HG02571 (cell line): ENCODE measurements around the gene MMP13.
"Not testable (repeated sequence)": the region's sequence is repeated elsewhere in the genome, so short reads cannot be mapped to it uniquely, and the experiment has no call there.

Source experiments
- ATAC-seq: cut with Tn5 transposase; IDR thresholded peaks from one replicate; pipeline ENCODE4 v1.9.1; 2021; ENCODE audit warnings: mild to moderate bottlenecking, moderate library complexity; ENCODE audit not compliant: unreplicated experiment

MMP13 gene

GRCh38 chr11:102955624-102956023 lies at the start of gene MMP13:
Gene MMP13, minus strand, starts transcription at chr11:102955732. Its CDS starts 27 bp downstream, at chr11:102955705.
- no peak for ATAC-seq

GRCh38 chr11:103004234-103004633 lies 48.7 kb upstream of the MMP13 start:
- ATAC-seq, result not testable (repeated sequence)

GRCh38 chr11:102994105-102994504 lies 38.6 kb upstream of the MMP13 start:
- no peak for ATAC-seq

GRCh38 chr11:102991776-102992175 lies 36.2 kb upstream of the MMP13 start:
- ATAC-seq, result no peak

- no peak for ATAC-seq
These were observed 34.6 kb upstream of the MMP13 start for GRCh38 chr11:102990145-102990544.

- no peak for ATAC-seq
These were observed 34.0 kb upstream of the MMP13 start for GRCh38 chr11:102989379-102990047.

- ATAC-seq, result no peak
These were observed 31.3 kb upstream of the MMP13 start for GRCh38 chr11:102986815-102987214.

- no peak for ATAC-seq
These were observed 30.3 kb upstream of the MMP13 start for GRCh38 chr11:102985850-102986249.

GRCh38 chr11:102983486-102983885 lies 28.0 kb upstream of the MMP13 start:
- no peak for ATAC-seq

- peak; percentile 58 for ATAC-seq
These were observed 25.9 kb upstream of the MMP13 start for GRCh38 chr11:102981324-102981910.

- no peak for ATAC-seq
These were observed 19.2 kb upstream of the MMP13 start for GRCh38 chr11:102974552-102975280.

GRCh38 chr11:102973698-102974097 lies 18.2 kb upstream of the MMP13 start:
- not testable (repeated sequence) for ATAC-seq

- ATAC-seq, result no peak
These were observed 17.3 kb upstream of the MMP13 start for GRCh38 chr11:102972853-102973252.

GRCh38 chr11:102971766-102972165 lies 16.2 kb upstream of the MMP13 start:
- ATAC-seq, result no peak

- ATAC-seq, result no peak
These were observed 12.0 kb upstream of the MMP13 start for GRCh38 chr11:102967497-102967896.

GRCh38 chr11:102966011-102966410 lies 10.5 kb upstream of the MMP13 start:
- no peak for ATAC-seq

GRCh38 chr11:102964867-102965266 lies 9.3 kb upstream of the MMP13 start:
- ATAC-seq, result no peak

- no peak for ATAC-seq
These were observed 2.4 kb upstream of the MMP13 start for GRCh38 chr11:102957953-102958352.

GRCh38 chr11:102950622-102951081 lies 4.9 kb downstream of the MMP13 start:
- ATAC-seq, result no peak

GRCh38 chr11:102946237-102946636 lies 9.3 kb downstream of the MMP13 start:
- ATAC-seq, result no peak

GRCh38 chr11:102940714-102941588 lies 14.6 kb downstream of the MMP13 start:
- peak; percentile 75 for ATAC-seq
